Thymus (tissue), 11 donors: ENCODE results near the gene B4GALNT1. TPM values are rescaled to one million over a fixed set of nuclear protein-coding genes. Genes with fewer than 3 reads are reported as not detected.
A peak's percentile ranks its signal among the peaks of the same experiment; 100 is the strongest.
"Not testable (repeated sequence)": the region's sequence is repeated elsewhere in the genome, so short reads cannot be mapped to it uniquely, and the experiment has no call there.

ENCODE experiments used
- DNase-seq, 9 donors: peaks; one replicate each; pipeline ENCODE4 v3.0.0-alpha.2; 2013; ENCODE audit warnings: low spot score in 9 of 9, low read depth in 6 of 9, missing footprints in 1 of 9
- H3K27ac ChIP-seq, 2 donors: one replicate each; pipeline ENCODE4 v1.5.1; 2013; ENCODE audit warnings: control low read depth in 1 of 2, low read depth in 1 of 2, low read length in 1 of 2, mild to moderate bottlenecking in 1 of 2, moderate library complexity in 1 of 2
- H3K27me3 ChIP-seq, 2 donors: one replicate each; pipeline ENCODE4 v1.5.1; 2013; ENCODE audit warnings: low read length in 1 of 2; ENCODE audit not compliant: control insufficient read depth in 2 of 2, insufficient read depth in 1 of 2
- H3K36me3 ChIP-seq, 2 donors: one replicate each; pipeline ENCODE4 v1.5.1; 2013; ENCODE audit warnings: low read length in 1 of 2, mild to moderate bottlenecking in 1 of 2, moderate library complexity in 1 of 2; ENCODE audit not compliant: control insufficient read depth in 2 of 2, insufficient read depth in 2 of 2
- H3K4me1 ChIP-seq, 2 donors: one replicate each; pipeline ENCODE4 v1.5.1; 2013; ENCODE audit warnings: low read length in 2 of 2; ENCODE audit not compliant: control insufficient read depth in 2 of 2, insufficient read depth in 2 of 2
- H3K4me3 ChIP-seq, 2 donors: one replicate each; pipeline ENCODE4 v1.5.1; 2013; ENCODE audit warnings: low read length in 2 of 2, control low read depth in 1 of 2, mild to moderate bottlenecking in 1 of 2
- H3K9me3 ChIP-seq, 2 donors: one replicate each; pipeline ENCODE4 v1.5.1; 2013; ENCODE audit warnings: low read length in 1 of 2, mild to moderate bottlenecking in 1 of 2; ENCODE audit not compliant: control insufficient read depth in 2 of 2, insufficient read depth in 1 of 2
- WGBS: extraction: QIAGEN DNeasy Blood & Tissue Kit; methylation state at CpG from one replicate; pipeline ENCODE4 v1.1.7; 2013; 5-methylcytosine and 5-hydroxymethylcytosine counted together
- polyA plus RNA-seq: library from polyadenylated mRNA; stranded (reverse); fragments of 200-250 nt; gene quantifications from one replicate; pipeline ENCODE4 v1.2.3, GENCODE V29; 2013
- total RNA-seq: library from RNA; stranded (reverse); fragments of 120-200 nt; gene quantifications from one replicate; pipeline ENCODE4 v1.2.4, GENCODE V29; 2013
- donor health status: healthy.

B4GALNT1 gene
- total and polyA plus RNA-seq, 2 donors, result 0.57 to 1.3 TPM

- Histone ChIP-seq H3K36me3 (no peaks in the 10 kb centered on the region), H3K4me3 (no peak overlapping the region), H3K4me1 (peaks cover 0 to 21% of the 10 kb centered on the region in 2 donors), H3K27ac (no peak overlapping the region), H3K27me3 (peaks cover 80 to 100% of the 10 kb centered on the region in 2 donors), H3K9me3 (peaks cover 0 to 10% of the 10 kb centered on the region in 2 donors)
- 68% methylated on average over 2 of the region's 2 CpGs for WGBS
- no peak for DNase-seq
Measured at GRCh38 chr12:57623385-57623784, 9.6 kb downstream of the B4GALNT1 start.

- H3K27ac ChIP-seq, result no peak overlapping the region
- H3K4me3 ChIP-seq, result no peak overlapping the region
- DNase-seq, result no peak
- peaks cover 0 to 21% of the 10 kb centered on the region in 2 donors for H3K4me1 ChIP-seq
- 87% methylated on average over 9 of the region's 9 CpGs for WGBS
- peaks cover 0 to 10% of the 10 kb centered on the region in 2 donors for H3K9me3 ChIP-seq
- H3K36me3 ChIP-seq, result no peaks in the 10 kb centered on the region
- peaks cover 79 to 100% of the 10 kb centered on the region in 2 donors for H3K27me3 ChIP-seq
Measured at GRCh38 chr12:57622293-57623245, 10.4 kb downstream of the B4GALNT1 start.

GRCh38 chr12:57621497-57622292 is 11.3 kb downstream of the B4GALNT1 start:
- 3% methylated on average over 49 of the region's 49 CpGs for WGBS
- Histone ChIP-seq H3K4me1 (peaks cover 0 to 21% of the 10 kb centered on the region in 2 donors), H3K27me3 (peaks cover 74 to 99% of the 10 kb centered on the region in 2 donors)

GRCh38 chr12:57620936-57621496 is 12.0 kb downstream of the B4GALNT1 start:
- Histone ChIP-seq H3K9me3 (peaks cover 0 to 10% of the 10 kb centered on the region in 2 donors), H3K27ac (no peak overlapping the region), H3K4me3 (peak overlapping the region in 1 of 2 donors; percentile 8), H3K4me1 (peaks cover 0 to 21% of the 10 kb centered on the region in 2 donors), H3K36me3 (no peaks in the 10 kb centered on the region), H3K27me3 (peaks cover 73 to 99% of the 10 kb centered on the region in 2 donors)
- WGBS, result 2% methylated on average over 42 of the region's 42 CpGs
- DNase-seq, result no peak

More at GRCh38 chr12:57621497-57622292, 11.3 kb downstream of the B4GALNT1 start:
- no peak overlapping the region for H3K27ac ChIP-seq
- no peaks in the 10 kb centered on the region for H3K36me3 ChIP-seq
- DNase-seq, result peak in 2 of 9 donors; percentile 53 to 56
- peak overlapping the region in 1 of 2 donors; percentile 8 for H3K4me3 ChIP-seq
- peaks cover 0 to 10% of the 10 kb centered on the region in 2 donors for H3K9me3 ChIP-seq

- Histone ChIP-seq H3K4me3 (no peak overlapping the region), H3K36me3 (no peaks in the 10 kb centered on the region), H3K4me1 (peaks cover 0 to 21% of the 10 kb centered on the region in 2 donors), H3K27me3 (peaks cover 69 to 99% of the 10 kb centered on the region in 2 donors), H3K9me3 (peaks cover 0 to 10% of the 10 kb centered on the region in 2 donors), H3K27ac (no peak overlapping the region)
- WGBS, result 13% methylated on average over 13 of the region's 13 CpGs
- no peak for DNase-seq
Measured at GRCh38 chr12:57620245-57620935, 12.6 kb downstream of the B4GALNT1 start.

GRCh38 chr12:57619434-57620244 is 13.4 kb downstream of the B4GALNT1 start:
- 9% methylated on average over 46 of the region's 46 CpGs for WGBS
- H3K36me3 ChIP-seq, result no peaks in the 10 kb centered on the region
- H3K4me3 ChIP-seq, result no peak overlapping the region
- H3K4me1 ChIP-seq, result peaks cover 0 to 23% of the 10 kb centered on the region in 2 donors
- no peak overlapping the region for H3K27ac ChIP-seq
- no peak for DNase-seq
- peaks cover 0 to 10% of the 10 kb centered on the region in 2 donors for H3K9me3 ChIP-seq
- peaks cover 69 to 99% of the 10 kb centered on the region in 2 donors for H3K27me3 ChIP-seq

- Histone ChIP-seq H3K4me1 (peaks cover 0 to 29% of the 10 kb centered on the region in 2 donors), H3K27me3 (peaks cover 62 to 99% of the 10 kb centered on the region in 2 donors), H3K36me3 (no peaks in the 10 kb centered on the region), H3K9me3 (peaks cover 0 to 10% of the 10 kb centered on the region in 2 donors), H3K4me3 (no peak overlapping the region), H3K27ac (no peak overlapping the region)
- no peak for DNase-seq
- 52% methylated on average over 16 of the region's 16 CpGs for WGBS
Measured at GRCh38 chr12:57618966-57619433, 14.0 kb downstream of the B4GALNT1 start.

- not testable (repeated sequence) for DNase-seq, H3K36me3 ChIP-seq, H3K4me3 ChIP-seq, H3K27ac ChIP-seq, H3K9me3 ChIP-seq
- WGBS, result 97% methylated on average over 6 of the region's 6 CpGs
- Histone ChIP-seq H3K27me3 (peaks cover 60 to 99% of the 10 kb centered on the region in 2 donors), H3K4me1 (peaks cover 0 to 33% of the 10 kb centered on the region in 2 donors)
Measured at GRCh38 chr12:57618431-57618830, 14.6 kb downstream of the B4GALNT1 start.
